ENCODE data around the gene CFAP57.

The CFAP57 gene

GRCh38 chr1:43229826-43230780, 58.0 kb downstream of the CFAP57 start:
- no peak for DNase-seq

- no peak for DNase-seq
These were observed 59.9 kb downstream of the CFAP57 start for GRCh38 chr1:43232074-43232473.

GRCh38 chr1:43232482-43232881, 60.4 kb downstream of the CFAP57 start:
- DNase-seq: no peak

DNA sequence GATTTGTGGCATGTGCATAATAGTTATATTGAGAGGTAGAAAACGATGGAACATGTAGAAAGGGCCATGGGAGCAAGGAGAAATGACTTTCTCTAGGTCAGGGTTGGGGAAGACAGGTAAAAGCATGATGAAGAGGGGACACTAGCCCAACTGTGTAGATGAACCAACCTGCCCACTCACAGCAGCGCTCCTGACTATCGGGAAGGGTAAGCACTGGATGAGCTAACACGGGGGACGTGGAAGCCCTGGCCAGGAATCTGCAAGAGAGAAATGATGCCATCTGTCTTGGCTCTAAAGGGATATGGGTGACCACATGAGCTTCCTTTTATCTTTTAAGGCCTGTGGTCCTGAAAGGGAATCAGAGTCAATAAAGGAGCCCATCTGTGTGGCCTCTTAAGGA, 61.5 kb downstream of the CFAP57 start:
- no peak for DNase-seq

GRCh38 chr1:43234267-43234666, 62.1 kb downstream of the CFAP57 start:
- DNase-seq: no peak

- DNase-seq: no peak
These were observed 62.9 kb downstream of the CFAP57 start for GRCh38 chr1:43235040-43235439.

GRCh38 chr1:43235451-43236121, 63.5 kb downstream of the CFAP57 start:
- no peak for DNase-seq

GRCh38 chr1:43237121-43237520, 65.0 kb downstream of the CFAP57 start:
- DNase-seq: no peak

DNA sequence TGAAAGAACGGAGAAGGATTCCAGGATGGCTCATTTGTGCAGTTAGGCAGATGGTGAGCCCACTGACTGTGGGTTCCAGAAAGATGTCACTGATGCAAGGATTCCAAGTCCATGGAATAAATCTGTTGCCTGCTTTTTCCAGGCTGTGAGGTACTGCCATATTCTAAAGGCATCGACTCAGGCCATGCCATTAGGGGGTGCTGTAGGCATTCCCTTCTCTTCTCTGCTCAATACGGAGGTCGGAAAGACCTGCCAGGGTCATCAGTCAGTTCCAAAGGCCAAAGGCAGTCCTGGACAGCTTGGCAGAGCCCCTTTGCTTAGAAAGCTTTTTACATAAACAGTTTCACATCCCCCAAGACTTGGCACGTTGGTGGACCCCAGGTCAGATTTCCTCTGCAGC, 66.0 kb downstream of the CFAP57 start:
- DNase-seq: peak; percentile 12

DNA sequence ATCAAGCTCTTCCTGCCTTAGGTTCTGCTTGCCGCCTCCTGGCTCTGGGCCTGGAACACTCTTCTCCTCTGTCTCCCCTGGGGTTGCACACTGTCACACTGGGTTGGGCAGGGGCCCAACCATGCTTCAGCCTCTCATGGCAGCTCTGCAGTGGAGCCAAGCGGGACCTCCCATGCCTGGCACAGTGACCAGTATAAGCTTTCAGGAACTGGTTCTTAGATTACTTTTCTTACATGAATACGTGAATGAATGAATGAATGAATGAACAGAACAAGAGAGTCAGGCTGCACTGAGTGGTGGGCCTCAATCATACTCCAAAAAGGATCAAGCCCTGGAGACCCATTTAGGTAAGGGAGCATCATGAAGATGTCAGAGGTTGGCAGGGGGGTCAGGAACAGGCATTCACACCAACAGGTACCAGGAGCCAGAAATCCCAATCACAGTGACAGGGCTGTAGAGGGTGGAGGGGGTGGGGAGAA, 66.9 kb downstream of the CFAP57 start:
- DNase-seq: no peak

GRCh38 chr1:43239484-43239883, 67.4 kb downstream of the CFAP57 start:
- DNase-seq: no peak

- DNase-seq: no peak
These were observed 69.3 kb downstream of the CFAP57 start for GRCh38 chr1:43241413-43241836.

GRCh38 chr1:43243299-43243698, 71.2 kb downstream of the CFAP57 start:
- no peak for DNase-seq

GRCh38 chr1:43246466-43247213, 74.5 kb downstream of the CFAP57 start:
- DNase-seq: no peak

DNA sequence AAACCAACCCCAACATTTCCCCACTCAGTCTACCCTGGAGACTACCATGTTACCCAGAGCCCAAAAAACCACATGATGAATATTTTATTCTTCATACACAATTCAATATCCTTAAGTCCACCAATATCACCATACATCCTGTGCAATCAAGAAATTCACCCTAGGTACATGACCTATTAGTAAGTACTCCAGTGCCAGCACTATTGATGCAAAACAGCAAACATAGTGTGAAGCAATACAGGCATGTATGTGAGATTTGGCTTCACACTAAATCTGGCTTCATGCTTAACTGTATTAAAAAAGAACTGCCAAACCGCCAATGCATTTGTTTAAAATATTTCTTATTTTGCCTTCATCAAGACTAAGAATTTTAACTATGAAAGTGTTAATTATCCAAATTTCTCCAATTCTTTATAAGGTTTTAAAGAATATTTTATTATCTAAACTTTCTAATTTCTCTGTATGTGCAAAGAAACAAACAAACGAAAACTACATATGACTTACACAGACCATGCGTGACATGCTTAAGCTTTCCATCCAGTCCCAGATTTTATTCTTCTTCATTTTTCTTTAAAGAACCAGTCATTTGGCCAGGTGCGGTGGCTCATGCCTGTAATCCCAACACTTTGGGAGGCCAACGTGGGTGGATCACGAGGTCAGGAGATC, 75.3 kb downstream of the CFAP57 start:
- DNase-seq: no peak

GRCh38 chr1:43250351-43250761, 78.2 kb downstream of the CFAP57 start:
- no peak for DNase-seq

DNA sequence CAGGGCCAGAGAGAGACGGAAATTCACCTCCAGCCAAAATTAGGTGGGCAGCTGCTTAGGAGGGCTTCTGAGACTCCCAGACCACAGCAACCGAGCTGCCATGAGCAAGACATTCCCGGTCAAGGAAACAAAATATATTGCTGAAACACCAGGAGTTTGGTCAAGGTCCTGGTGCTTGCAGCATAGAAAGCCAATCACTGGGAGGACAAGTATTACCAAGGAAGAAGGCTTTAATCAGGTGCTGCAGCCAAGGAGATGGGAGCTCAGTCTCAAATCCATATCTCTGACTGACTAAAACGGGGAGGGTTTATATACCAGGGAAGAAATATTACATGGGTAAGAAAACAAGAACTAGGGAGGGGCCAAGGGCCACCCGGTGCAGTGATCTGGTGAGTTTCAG, 78.9 kb downstream of the CFAP57 start:
- no peak for DNase-seq

DNA sequence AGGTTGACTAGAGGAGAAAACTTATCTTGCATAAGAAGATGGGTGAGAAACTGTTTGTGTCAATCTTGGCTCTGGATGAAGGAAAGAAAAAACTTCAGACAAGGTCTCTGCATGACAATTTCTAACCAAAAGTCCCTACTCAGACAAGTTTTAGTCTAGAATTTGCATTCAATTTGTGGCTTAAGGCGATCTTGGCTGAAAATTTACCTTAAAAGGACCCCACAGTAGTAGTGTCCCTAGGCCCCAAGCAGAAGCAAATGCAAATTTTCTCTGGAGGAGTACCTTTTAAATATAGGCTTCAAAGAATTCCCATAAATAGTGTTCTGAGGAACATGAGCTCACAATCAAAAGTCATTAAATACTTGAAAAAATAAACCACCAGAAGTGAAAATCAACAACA, 80.1 kb downstream of the CFAP57 start:
- DNase-seq: no peak

- no peak for DNase-seq
These were observed 81.0 kb downstream of the CFAP57 start for GRCh38 chr1:43253173-43253572.

- no peak for DNase-seq
These were observed 81.7 kb downstream of the CFAP57 start for GRCh38 chr1:43253876-43254275.

- DNase-seq: no peak
These were observed 83.5 kb downstream of the CFAP57 start for GRCh38 chr1:43255438-43256210.

Measured in stimulated activated CD4-positive, alpha-beta T cell treated with anti-CD3 and anti-CD28 coated beads, Interleukin-1b, Interleukin-23, amount 100 ng/mL, for 48 hours (primary cell).